HG03457 (cell line): ENCODE results near the gene PRDM16.

Experiments used
- ATAC-seq: cut with Tn5 transposase; IDR thresholded peaks from one replicate; pipeline ENCODE4 v1.9.1; 2021; ENCODE audit warnings: moderate number of reproducible peaks; ENCODE audit not compliant: unreplicated experiment

PRDM16 gene

GRCh38 chr1:3378411-3379208 is 309.6 kb downstream of the PRDM16 start:
- ATAC-seq = no peak

- ATAC-seq = no peak
Measured at GRCh38 chr1:3379934-3380333, 310.9 kb downstream of the PRDM16 start.

- no peak for ATAC-seq
Measured at GRCh38 chr1:3380469-3380868, 311.5 kb downstream of the PRDM16 start.

- no peak for ATAC-seq
Measured at GRCh38 chr1:3381901-3382300, 312.9 kb downstream of the PRDM16 start.

- ATAC-seq = no peak
Measured at GRCh38 chr1:3382326-3383057, 313.5 kb downstream of the PRDM16 start.

GRCh38 chr1:3383679-3384078 is 314.7 kb downstream of the PRDM16 start:
- ATAC-seq = no peak

GRCh38 chr1:3384407-3384806 is 315.4 kb downstream of the PRDM16 start:
- no peak for ATAC-seq

- ATAC-seq = no peak
Measured at GRCh38 chr1:3386205-3387002, 317.4 kb downstream of the PRDM16 start.

GRCh38 chr1:3387401-3387800 is 318.4 kb downstream of the PRDM16 start:
- ATAC-seq = no peak

GRCh38 chr1:3389093-3389833 is 320.3 kb downstream of the PRDM16 start:
- ATAC-seq = no peak

GRCh38 chr1:3390291-3390690 is 321.3 kb downstream of the PRDM16 start:
- ATAC-seq = no peak

GRCh38 chr1:3391711-3392110 is 322.7 kb downstream of the PRDM16 start:
- no peak for ATAC-seq

- ATAC-seq = no peak
Measured at GRCh38 chr1:3393024-3393986, 324.3 kb downstream of the PRDM16 start.

GRCh38 chr1:3393987-3394920 is 325.3 kb downstream of the PRDM16 start:
- ATAC-seq = no peak

- ATAC-seq = no peak
Measured at GRCh38 chr1:3396411-3396810, 327.4 kb downstream of the PRDM16 start.

- no peak for ATAC-seq
Measured at GRCh38 chr1:3397311-3397710, 328.3 kb downstream of the PRDM16 start.

- no peak for ATAC-seq
Measured at GRCh38 chr1:3398396-3399140, 329.6 kb downstream of the PRDM16 start.

- ATAC-seq = no peak
Measured at GRCh38 chr1:3399732-3400131, 330.7 kb downstream of the PRDM16 start.
